IPS DF 6.9 (cell line): ENCODE data around the gene RNASET2.

Source experiments
- DNase-seq: peaks from one replicate; pipeline ENCODE4 v3.0.0-alpha.2; 2013; ENCODE audit warnings: low read depth, low spot score
- H3K27ac ChIP-seq: one replicate; pipeline ENCODE4 v1.5.1; 2013; ENCODE audit warnings: low read length, control low read depth
- H3K27me3 ChIP-seq: 2 replicates; pipeline ENCODE4 v1.6.1; 2013; ENCODE audit warnings: mild to moderate bottlenecking, low read length; ENCODE audit not compliant: control insufficient read depth, insufficient read depth
- H3K36me3 ChIP-seq: 2 replicates; pipeline ENCODE4 v1.6.1; 2013; ENCODE audit warnings: low read length; ENCODE audit not compliant: control insufficient read depth, insufficient read depth
- H3K4me1 ChIP-seq: 2 replicates; pipeline ENCODE4 v1.6.1; 2013; ENCODE audit warnings: low read length; ENCODE audit not compliant: control insufficient read depth, insufficient read depth
- H3K4me3 ChIP-seq: 2 replicates; pipeline ENCODE4 v1.5.1; 2013; ENCODE audit warnings: mild to moderate bottlenecking, low read length
- H3K9me3 ChIP-seq: 2 replicates; pipeline ENCODE4 v1.6.1; 2013; ENCODE audit warnings: low read length, inconsistent platforms; ENCODE audit not compliant: control insufficient read depth, insufficient read depth
- WGBS: extraction: QIAGEN DNeasy Blood & Tissue Kit; methylation state at CpG from one replicate; pipeline ENCODE4 v1.1.7; 2013; ENCODE audit warnings: mixed read lengths, missing lambda C conversion rate; ENCODE audit not compliant: insufficient read length, insufficient coverage; 5-methylcytosine and 5-hydroxymethylcytosine counted together

Gene RNASET2

GRCh38 chr6:166970091-166970490, 13.7 kb upstream of the RNASET2 start:
- H3K4me1 ChIP-seq, result no peaks in the 10 kb centered on the region
- no peak overlapping the region for H3K4me3 ChIP-seq
- no peaks in the 10 kb centered on the region for H3K27me3 ChIP-seq
- DNase-seq, result no peak
- no peak overlapping the region for H3K27ac ChIP-seq
- no peaks in the 10 kb centered on the region for H3K9me3 ChIP-seq
- no peaks in the 10 kb centered on the region for H3K36me3 ChIP-seq

GRCh38 chr6:166969390-166970002, 13.1 kb upstream of the RNASET2 start:
- H3K9me3 ChIP-seq, result no peaks in the 10 kb centered on the region
- no peak overlapping the region for H3K27ac ChIP-seq
- no peaks in the 10 kb centered on the region for H3K4me1 ChIP-seq
- no CpG with 5 or more reads among the region's 8 CpGs for WGBS
- no peaks in the 10 kb centered on the region for H3K27me3 ChIP-seq
- no peak overlapping the region for H3K4me3 ChIP-seq
- no peaks in the 10 kb centered on the region for H3K36me3 ChIP-seq
- no peak for DNase-seq

- WGBS, result no CpG with 5 or more reads among the region's 2 CpGs
- H3K36me3 ChIP-seq, result no peaks in the 10 kb centered on the region
Measured at GRCh38 chr6:166966268-166966667, 9.9 kb upstream of the RNASET2 start.

DNA sequence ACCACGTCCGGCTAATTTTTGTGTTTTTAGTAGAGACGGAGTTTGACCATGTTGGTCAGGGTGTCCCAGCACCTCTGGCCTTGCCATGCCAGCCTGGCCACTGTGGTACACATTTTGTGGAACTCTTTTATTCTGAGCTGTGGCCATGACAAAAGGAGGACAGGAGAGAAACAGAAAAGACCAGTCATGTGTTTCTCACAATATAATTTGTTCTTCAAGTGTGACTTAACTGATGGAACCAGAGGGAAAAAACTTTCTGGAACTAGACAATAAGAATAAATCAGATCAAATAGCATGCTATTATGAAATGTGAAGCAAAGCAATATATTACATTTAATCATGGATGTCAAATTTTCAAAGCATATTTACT, 4.2 kb upstream of the RNASET2 start:
- Histone ChIP-seq H3K9me3 (no peaks in the 10 kb centered on the region), H3K4me1 (0 out of 2 replicates have a peak, but pooled peaks cover 1% of the 10 kb centered on the region), H3K27ac (no peak overlapping the region), H3K36me3 (no peaks in the 10 kb centered on the region), H3K4me3 (no peak overlapping the region), H3K27me3 (no peaks in the 10 kb centered on the region)
- WGBS, result no CpG with 5 or more reads among the region's 3 CpGs
- no peak for DNase-seq

More at GRCh38 chr6:166966268-166966667, 9.9 kb upstream of the RNASET2 start:
- Histone ChIP-seq H3K4me1 (no peaks in the 10 kb centered on the region), H3K27me3 (no peaks in the 10 kb centered on the region), H3K9me3 (no peaks in the 10 kb centered on the region), H3K27ac (no peak overlapping the region), H3K4me3 (no peak overlapping the region)
- no peak for DNase-seq

DNA sequence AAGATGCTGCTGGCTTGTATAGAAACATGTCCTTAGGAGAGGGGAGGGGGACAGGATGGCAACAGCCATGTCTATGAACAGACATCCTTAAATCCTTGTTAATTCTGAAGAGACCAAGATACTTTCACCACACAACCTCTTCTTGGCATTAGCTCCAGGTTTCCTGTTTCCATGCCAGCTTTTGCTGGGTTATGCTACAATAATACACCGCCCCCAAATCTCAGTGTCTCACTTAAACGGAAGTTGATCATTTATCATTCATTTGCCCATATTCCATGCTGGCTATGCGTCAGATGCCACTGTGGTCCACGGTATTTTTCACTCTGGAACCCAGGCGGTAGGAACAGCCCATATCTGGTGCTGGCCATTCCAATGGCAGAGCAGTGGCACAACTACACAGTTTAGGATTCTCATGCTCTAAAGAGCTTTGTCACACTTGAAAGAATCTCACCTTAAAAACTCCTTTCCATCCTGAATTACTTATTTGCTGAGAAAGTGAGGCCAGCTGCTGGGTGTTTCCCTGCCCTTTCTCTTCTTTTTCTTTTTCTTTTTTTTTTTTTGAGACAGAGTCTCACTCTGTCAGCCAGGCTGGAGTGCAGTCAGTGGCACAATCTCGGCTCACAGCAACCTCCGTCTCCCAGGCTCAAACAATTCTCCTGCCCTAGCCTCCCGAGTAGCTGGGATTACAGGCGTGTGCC, 3.7 kb upstream of the RNASET2 start:
- Histone ChIP-seq H3K4me3 (no peak overlapping the region), H3K4me1 (0 out of 2 replicates have a peak, but pooled peaks cover 3% of the 10 kb centered on the region), H3K27ac (no peak overlapping the region), H3K9me3 (no peaks in the 10 kb centered on the region), H3K27me3 (no peaks in the 10 kb centered on the region), H3K36me3 (no peaks in the 10 kb centered on the region)
- no peak for DNase-seq
- WGBS, result no CpG with 5 or more reads among the region's 9 CpGs

GRCh38 chr6:166958926-166959861, 2.8 kb upstream of the RNASET2 start:
- WGBS, result no CpG with 5 or more reads among the region's 13 CpGs
- Histone ChIP-seq H3K9me3 (no peaks in the 10 kb centered on the region), H3K36me3 (no peaks in the 10 kb centered on the region), H3K27me3 (no peaks in the 10 kb centered on the region), H3K27ac (no peak overlapping the region), H3K4me1 (0 out of 2 replicates have a peak, but pooled peaks cover 4% of the 10 kb centered on the region), H3K4me3 (no peak overlapping the region)
- no peak for DNase-seq

- 0 out of 2 replicates have a peak, but pooled peaks cover 4% of the 10 kb centered on the region for H3K4me1 ChIP-seq
- no peak overlapping the region for H3K27ac ChIP-seq
- no CpG with 5 or more reads among the region's 5 CpGs for WGBS
- no peaks in the 10 kb centered on the region for H3K9me3 ChIP-seq
- no peaks in the 10 kb centered on the region for H3K27me3 ChIP-seq
- no peak for DNase-seq
- H3K4me3 ChIP-seq, result no peak overlapping the region
- H3K36me3 ChIP-seq, result no peaks in the 10 kb centered on the region
Measured at GRCh38 chr6:166957805-166958076, 1.4 kb upstream of the RNASET2 start.

- Histone ChIP-seq H3K27ac (no peak overlapping the region), H3K9me3 (no peaks in the 10 kb centered on the region), H3K36me3 (no peaks in the 10 kb centered on the region), H3K4me1 (0 out of 2 replicates have a peak, but pooled peaks cover 4% of the 10 kb centered on the region), H3K27me3 (no peaks in the 10 kb centered on the region), H3K4me3 (peak overlapping the region; percentile 75; the same call in 1 of the 2 replicates)
- no peak for DNase-seq
- WGBS, result no CpG with 5 or more reads among the region's 26 CpGs
Measured at GRCh38 chr6:166957087-166957804, 896 bp upstream of the RNASET2 start.

GRCh38 chr6:166955865-166956443, 396 bp downstream of the RNASET2 start:
- Histone ChIP-seq H3K27me3 (no peaks in the 10 kb centered on the region), H3K27ac (no peak overlapping the region), H3K4me1 (0 out of 2 replicates have a peak, but pooled peaks cover 4% of the 10 kb centered on the region), H3K4me3 (peak overlapping the region; percentile 75), H3K9me3 (no peaks in the 10 kb centered on the region), H3K36me3 (no peaks in the 10 kb centered on the region)
- DNase-seq, result no peak
- WGBS, result no CpG with 5 or more reads among the region's 54 CpGs
